H1 (cell line): Measurements from ENCODE around the gene IL7R. TPM values are rescaled to one million over a fixed set of nuclear protein-coding genes. Genes with fewer than 3 reads are reported as not detected.

Experiments used
- CTCF ChIA-PET: fragments of 300-600 bp; sonication (Branson Sonifier 250); formaldehyde crosslinking; loops from one replicate; lab custom pipeline; 2021; ENCODE audit not compliant: partially characterized antibody; lab: Charles Lee
- POLR2A ChIA-PET: fragments of 300-600 bp; sonication (Branson Sonifier 250); formaldehyde crosslinking; loops from one replicate; lab custom pipeline; 2021; ENCODE audit warnings: inconsistent platforms; ENCODE audit not compliant: partially characterized antibody; lab: Charles Lee
- DNase-seq, 2 experiments: peaks; one replicate each; pipeline versions ENCODE4 v3.0.0 to v3.0.0-alpha.2; 2010 to 2022; ENCODE audit warnings: low spot score in 2 of 2, low read depth in 1 of 2, mixed read lengths in 1 of 2
- FAIRE-seq: peaks from 2 replicates; lab custom pipeline; 2011; peaks lifted over from hg19 to GRCh38; lab: Jason Lieb, UNC
- H2AFZ ChIP-seq: 2 replicates; pipeline ENCODE4 v1.8.1; 2012; ENCODE audit warnings: low read length, inconsistent platforms
- H2AK5ac ChIP-seq: 2 replicates; pipeline ENCODE4 v1.6.1; 2013; ENCODE audit warnings: low read depth, low read length
- H2BK120ac ChIP-seq: replicated peaks from 2 replicates; pipeline ENCODE3; 2013; ENCODE audit warnings: low read depth, low read length, inconsistent platforms
- H2BK12ac ChIP-seq: 2 replicates; pipeline ENCODE4 v1.6.1; 2013; ENCODE audit warnings: low read depth, low read length
- H2BK15ac ChIP-seq: 2 replicates; pipeline ENCODE4 v1.6.1; 2013; ENCODE audit warnings: low read length
- H2BK20ac ChIP-seq: 2 replicates; pipeline ENCODE4 v1.6.1; 2013; ENCODE audit warnings: low read length
- H2BK5ac ChIP-seq: 2 replicates; pipeline ENCODE4 v1.6.1; 2013; ENCODE audit warnings: low read depth, low read length
- H3K14ac ChIP-seq: 2 replicates; pipeline ENCODE4 v1.6.1; 2013; ENCODE audit warnings: inconsistent platforms; ENCODE audit not compliant: insufficient read length
- H3K18ac ChIP-seq: 2 replicates; pipeline ENCODE4 v1.6.1; 2013; ENCODE audit warnings: low read length; ENCODE audit errors: extremely low read depth
- H3K23ac ChIP-seq: 2 replicates; pipeline ENCODE4 v1.6.1; 2013; ENCODE audit warnings: inconsistent platforms; ENCODE audit not compliant: insufficient read length
- H3K23me2 ChIP-seq: 2 replicates; pipeline ENCODE4 v1.6.1; 2013; ENCODE audit warnings: low read depth, low read length
- H3K27ac ChIP-seq: 2 replicates; pipeline ENCODE4 v1.6.1; 2011; ENCODE audit warnings: low read depth, low read length, inconsistent platforms
- H3K27me3 ChIP-seq, 4 experiments: replicated peaks in 1 of 4; 1 replicate in 1 of 4; 2 replicates in 3 of 4; pipeline versions ENCODE4 v1.6.1 to v1.8.1; 2011 to 2013; ENCODE audit warnings: low read length in 3 of 4, mild to moderate bottlenecking in 3 of 4, inconsistent platforms in 2 of 4, mixed read lengths in 2 of 4, moderate library complexity in 1 of 4; ENCODE audit not compliant: control insufficient read depth in 3 of 4, insufficient read depth in 3 of 4; ENCODE audit errors: extremely low read depth in 1 of 4
- H3K36me3 ChIP-seq, 4 experiments: 2 replicates each; pipeline versions ENCODE4 v1.6.1 to v1.8.1; 2011 to 2013; ENCODE audit warnings: mild to moderate bottlenecking in 4 of 4, low read length in 3 of 4, moderate library complexity in 2 of 4, control low read depth in 1 of 4, inconsistent platforms in 1 of 4; ENCODE audit not compliant: insufficient read depth in 4 of 4, control insufficient read depth in 2 of 4
- H3K4ac ChIP-seq: replicated peaks from 2 replicates; pipeline ENCODE3; 2013; ENCODE audit warnings: low read length, low read depth, mixed read lengths, inconsistent platforms; ENCODE audit not compliant: insufficient read length
- H3K4me1 ChIP-seq, 4 experiments: replicated peaks in 1 of 4; 1 replicate in 1 of 4; 2 replicates in 3 of 4; pipeline versions ENCODE4 v1.6.1 to v1.8.1; 2011 to 2013; ENCODE audit warnings: low read length in 3 of 4, inconsistent platforms in 2 of 4, mixed read lengths in 1 of 4; ENCODE audit not compliant: insufficient read depth in 4 of 4, control insufficient read depth in 3 of 4
- H3K4me2 ChIP-seq, 2 experiments: 2 replicates each; pipeline versions ENCODE4 v1.6.1 to v1.8.1; 2011 to 2013; ENCODE audit warnings: low read depth in 2 of 2, low read length in 2 of 2, control low read depth in 1 of 2, inconsistent platforms in 1 of 2, mild to moderate bottlenecking in 1 of 2; ENCODE audit not compliant: insufficient read depth in 1 of 2
- H3K4me3 ChIP-seq, 4 experiments: fragments of 200-600, 300-600 bp in 1 of 4; sonication (generic), shearing (Covaris generic), sonication (Bioruptor Twin) in 1 of 4; 2 replicates each; pipeline versions ENCODE4 v1.5.1 to v1.8.1; 2011 to 2016; ENCODE audit warnings: low read length in 4 of 4, low read depth in 3 of 4, control low read depth in 2 of 4, inconsistent platforms in 2 of 4, mild to moderate bottlenecking in 2 of 4, mixed read lengths in 1 of 4, moderate library complexity in 1 of 4; ENCODE audit not compliant: insufficient read depth in 2 of 4; ENCODE audit errors: extremely low read depth in 1 of 4
- H3K56ac ChIP-seq: replicated peaks from 2 replicates; pipeline ENCODE3; 2013; ENCODE audit warnings: low read depth, mild to moderate bottlenecking, mixed read lengths, low read length, inconsistent platforms; ENCODE audit not compliant: insufficient read length
- H3K79me1 ChIP-seq: 2 replicates; pipeline ENCODE4 v1.6.1; 2013; ENCODE audit warnings: low read depth, low read length, control low read depth
- H3K79me2 ChIP-seq, 2 experiments: 2 replicates each; pipeline versions ENCODE4 v1.6.1 to v1.8.1; 2012 to 2013; ENCODE audit warnings: low read length in 2 of 2, mild to moderate bottlenecking in 2 of 2, inconsistent platforms in 1 of 2; ENCODE audit not compliant: insufficient read depth in 2 of 2, control insufficient read depth in 1 of 2
- H3K9ac ChIP-seq, 4 experiments: replicated peaks in 1 of 4; 1 replicate in 1 of 4; 2 replicates in 3 of 4; pipeline versions ENCODE4 v1.6.1 to v1.8.1; 2011 to 2013; ENCODE audit warnings: low read depth in 3 of 4, low read length in 3 of 4, control low read depth in 2 of 4, mild to moderate bottlenecking in 2 of 4, moderate library complexity in 2 of 4, inconsistent platforms in 1 of 4; ENCODE audit errors: extremely low read depth in 1 of 4
- H3K9me3 ChIP-seq, 2 experiments: 2 replicates each; pipeline versions ENCODE4 v1.6.1 to v1.8.1; 2012 to 2013; ENCODE audit warnings: mild to moderate bottlenecking in 2 of 2, moderate library complexity in 2 of 2, control low read depth in 1 of 2, inconsistent platforms in 1 of 2, low read depth in 1 of 2, low read length in 1 of 2, mixed read lengths in 1 of 2; ENCODE audit not compliant: insufficient read depth in 2 of 2
- H4K20me1 ChIP-seq, 2 experiments: replicated peaks in 1 of 2; 2 replicates each; pipeline versions ENCODE3 to v1.8.1; 2011 to 2013; ENCODE audit warnings: inconsistent platforms in 2 of 2, low read length in 2 of 2, mild to moderate bottlenecking in 1 of 2; ENCODE audit not compliant: insufficient read depth in 2 of 2, control insufficient read depth in 1 of 2
- H4K5ac ChIP-seq: 2 replicates; pipeline ENCODE4 v1.6.1; 2013; ENCODE audit warnings: low read length, low read depth, mixed read lengths, inconsistent platforms; ENCODE audit not compliant: insufficient read length
- H4K8ac ChIP-seq: 2 replicates; pipeline ENCODE4 v1.8.0; 2013; ENCODE audit warnings: mild to moderate bottlenecking, moderate library complexity, low read length, inconsistent platforms; ENCODE audit not compliant: insufficient read depth; ENCODE audit errors: extremely low read depth
- H4K91ac ChIP-seq: replicated peaks from 2 replicates; pipeline ENCODE3; 2013; ENCODE audit warnings: low read length, mixed read lengths, inconsistent platforms; ENCODE audit not compliant: insufficient read length
- BRCA1 ChIP-seq: IDR thresholded peaks from 2 replicates; pipeline ENCODE4 v1.6.1; 2012; ENCODE audit warnings: low read depth, low read length, improper control_type of control experiment
- CHD1 ChIP-seq: IDR thresholded peaks from 2 replicates; pipeline ENCODE4 v1.6.1; 2012; ENCODE audit warnings: low read depth, low read length, improper control_type of control experiment
- CREB1 ChIP-seq: IDR thresholded peaks from 2 replicates; pipeline ENCODE4 v1.6.1; 2012; ENCODE audit warnings: inconsistent platforms
- EP300 ChIP-seq, 2 experiments: IDR thresholded peaks; 1 replicate in 1 of 2; 2 replicates in 1 of 2; pipeline ENCODE4 v1.6.1; 2011 to 2012; ENCODE audit warnings: low read depth in 2 of 2, low read length in 2 of 2, mild to moderate bottlenecking in 2 of 2, borderline replicate concordance in 1 of 2, inconsistent platforms in 1 of 2, moderate library complexity in 1 of 2
- GABPA ChIP-seq: IDR thresholded peaks from 2 replicates; pipeline ENCODE4 v1.6.1; 2011; ENCODE audit warnings: mild to moderate bottlenecking, low read length, moderate library complexity, borderline replicate concordance; ENCODE audit not compliant: insufficient read depth
- POLR2AphosphoS5 ChIP-seq: IDR thresholded peaks from 2 replicates; pipeline ENCODE4 v1.6.1; 2011; ENCODE audit warnings: low read depth, low read length
- POU5F1 ChIP-seq: IDR thresholded peaks from 2 replicates; pipeline ENCODE4 v1.6.1; 2011; ENCODE audit warnings: low read depth, mild to moderate bottlenecking, low read length, moderate library complexity
- SIRT6 ChIP-seq: IDR thresholded peaks from one replicate; pipeline ENCODE4 v1.7.1; 2012; ENCODE audit warnings: low read length, inconsistent platforms
- SP1 ChIP-seq: IDR thresholded peaks from 2 replicates; pipeline ENCODE4 v1.6.1; 2011; ENCODE audit warnings: low read depth, low read length
- SP2 ChIP-seq: IDR thresholded peaks from 2 replicates; pipeline ENCODE4 v1.6.1; 2012; ENCODE audit warnings: mild to moderate bottlenecking, low read length, inconsistent platforms
- TAF1 ChIP-seq: IDR thresholded peaks from 2 replicates; pipeline ENCODE4 v1.6.1; 2011; ENCODE audit warnings: mild to moderate bottlenecking, low read depth, low read length
- TAF7 ChIP-seq: optimal IDR thresholded peaks from 2 replicates; pipeline ENCODE3; 2011; ENCODE audit warnings: low read depth, mild to moderate bottlenecking, inconsistent platforms, low read length, moderate library complexity, borderline replicate concordance
- TBP ChIP-seq: IDR thresholded peaks from 2 replicates; pipeline ENCODE4 v1.6.1; 2011; ENCODE audit warnings: low read depth, low read length, improper control_type of control experiment
- TCF12 ChIP-seq: IDR thresholded peaks from 2 replicates; pipeline ENCODE4 v1.6.1; 2011; ENCODE audit warnings: low read depth, mild to moderate bottlenecking, low read length
- WGBS, 2 experiments: shearing (Covaris generic) in 1 of 2; methylation state at CpG; one replicate each; pipeline versions ENCODE4 v1.1.6 to v1.1.7; 2013 to 2015; ENCODE audit warnings: low lambda C conversion rate in 2 of 2, mixed read lengths in 2 of 2, inconsistent platforms in 1 of 2, low coverage in 1 of 2, missing lambda C conversion rate in 1 of 2; ENCODE audit not compliant: insufficient replicate concordance in 2 of 2, insufficient coverage in 1 of 2, insufficient read length in 1 of 2; ENCODE audit errors: extremely low coverage in 1 of 2, missing lambda C conversion rate in 1 of 2; 5-methylcytosine and 5-hydroxymethylcytosine counted together
- polyA plus RNA-seq, 7 experiments: library from polyadenylated mRNA; depleted of rRNA in 3 of 7; stranded (reverse) in 5 of 7; unstranded in 2 of 7; fragments of >200 nt in 5 of 7; fragments of 200-250 nt in 2 of 7; gene quantifications; 1 replicate in 5 of 7; 2 replicates in 1 of 7; 4 replicates in 1 of 7; pipeline versions ENCODE4 v1.2.1 to v1.2.3, GENCODE V29; 2011 to 2013; ENCODE audit warnings: missing spikeins in 2 of 7, mixed read lengths in 2 of 7
- total RNA-seq: library from RNA; stranded (reverse); fragmentation: NEBNext Ultra II Directional; extraction: Animal tissue kit (Norgen Biotek cat#: 25700); gene quantifications from 2 replicates; pipeline ENCODE4 v1.2.1, GENCODE V29; 2021

IL7R gene
- total and polyA plus RNA-seq, 2 of the 8 experiments (the other 6 are each of a cell fraction or from before 2014, with no cell fraction given), result not detected

DNA sequence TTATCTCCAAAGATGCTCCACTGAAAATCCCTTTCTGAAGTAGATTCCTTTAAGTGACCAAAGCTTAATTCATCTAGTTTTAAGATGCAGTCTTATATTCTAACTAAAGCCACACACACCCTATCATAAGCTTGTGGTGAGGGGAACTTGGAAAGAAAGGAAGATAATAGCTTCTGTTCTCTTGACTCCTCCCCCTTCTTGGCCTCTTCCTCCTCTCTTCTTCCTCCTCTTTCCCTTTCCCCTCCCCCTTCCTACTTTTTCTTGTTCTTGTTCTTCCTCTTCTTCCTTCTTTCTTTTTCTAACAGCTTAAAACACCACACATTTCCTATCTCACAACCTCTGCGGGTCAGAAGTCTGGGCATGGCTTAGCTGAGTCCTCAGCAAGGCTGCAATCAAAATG is 23.5 kb downstream of the IL7R start:
- H2BK20ac ChIP-seq, result no peak overlapping the region
- H3K36me3 ChIP-seq, result no peaks in the 10 kb centered on the region
- no peak overlapping the region for H3K18ac ChIP-seq
- H2BK15ac ChIP-seq, result no peak overlapping the region
- FAIRE-seq (no peak), DNase-seq (no peak)
- WGBS, 2 experiments, result 81% methylated on average over 1 of the region's 1 CpG; no CpG with 5 or more reads in 1 of the 2 experiments
- H3K79me2 ChIP-seq, result no peaks in the 10 kb centered on the region
- H3K14ac ChIP-seq, result no peak overlapping the region
- no peak overlapping the region for H3K27ac ChIP-seq
- H2AK5ac ChIP-seq, result no peak overlapping the region
- H4K20me1 ChIP-seq, result no peaks in the 10 kb centered on the region
- no peaks in the 10 kb centered on the region for H3K27me3 ChIP-seq
- no peak overlapping the region for H3K4ac ChIP-seq
- H2BK120ac ChIP-seq, result no peak overlapping the region
- no peak overlapping the region for H2BK12ac ChIP-seq
- ChIA-PET POLR2A (no interaction called here), CTCF (interaction anchor here (0.6 to 0.7 kb wide), 2 partner anchors 337 to 597 kb away, joined by 3 read pairs; no protein-coding TSS in a partner anchor)
- H3K4me3 ChIP-seq, result no peak overlapping the region
- no peak overlapping the region for H3K4me2 ChIP-seq
- H4K8ac ChIP-seq, result no peak overlapping the region
- H3K23ac ChIP-seq, result no peak overlapping the region
- H3K23me2 ChIP-seq, result no peaks in the 10 kb centered on the region
- no peak overlapping the region for H2BK5ac ChIP-seq
- H3K79me1 ChIP-seq, result no peaks in the 10 kb centered on the region
- H3K56ac ChIP-seq, result no peak overlapping the region
- H3K9ac ChIP-seq, result no peak overlapping the region
- H2AFZ ChIP-seq, result no peak overlapping the region
- no peak overlapping the region for H4K5ac ChIP-seq
- no peak overlapping the region for H4K91ac ChIP-seq
- no peaks in the 10 kb centered on the region for H3K9me3 ChIP-seq
- H3K4me1 ChIP-seq, result no peaks in the 10 kb centered on the region
- TF ChIP-seq POU5F1, result no peak
- no peak for TF ChIP-seq SP1
- TF ChIP-seq EP300 (IDR thresholded peaks at IDR 0.05; ENCODE audit: borderline replicate concordance in 1 of 2, low read depth in 2 of 2, low read length in 2 of 2), result no peak
- no peak for TF ChIP-seq CHD1
- TF ChIP-seq TCF12, result no peak
- no peak for TF ChIP-seq SP2
- TF ChIP-seq SIRT6, result no peak
- no peak for TF ChIP-seq TBP
- no peak for TF ChIP-seq TAF7
- no peak for TF ChIP-seq CREB1
- TF ChIP-seq POLR2AphosphoS5, result no peak
- no peak for TF ChIP-seq TAF1
- TF ChIP-seq BRCA1, result no peak
- no peak for TF ChIP-seq GABPA
